ENCODE data around the gene NUP93. TPM values are rescaled to one million over a fixed set of nuclear protein-coding genes. Genes with fewer than 3 reads are reported as not detected.
"Not testable (repeated sequence)": the region's sequence is repeated elsewhere in the genome, so short reads cannot be mapped to it uniquely, and the experiment has no call there.

The NUP93 gene
- polyA plus RNA-seq, 6 donors from 2014 or later: 54.7 to 72.7 (median 66.8) TPM

DNA sequence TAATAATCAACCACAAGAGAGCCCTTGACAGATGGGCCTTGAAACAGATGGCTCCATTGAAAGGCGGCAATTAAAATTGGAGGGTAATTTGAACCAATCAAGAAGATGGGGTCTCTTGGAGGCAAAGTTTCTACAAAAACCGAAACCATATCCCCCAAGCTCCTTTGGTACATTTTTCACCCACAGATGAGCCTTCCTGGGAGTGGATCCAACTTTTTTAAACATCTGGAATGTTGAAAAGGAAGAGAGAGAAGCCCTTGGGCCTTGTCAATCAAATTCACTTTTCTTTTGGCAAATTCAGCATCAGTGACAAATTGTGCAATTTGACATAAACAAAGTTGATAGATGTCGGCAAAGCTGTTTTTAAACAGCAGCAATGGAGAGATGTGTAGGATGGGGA is 13.2 kb upstream of the NUP93 start:
- ATAC-seq (ENCODE audit: low read depth in 2 of 2) (no peak), DNase-seq (no peak)
- no peaks in the 10 kb centered on the region for H3K36me3 Mint-ChIP-seq
- peaks cover 9 to 13% (median 11%) of the 10 kb centered on the region in 3 donors for H3K27me3 Mint-ChIP-seq
- H3K9me3 Mint-ChIP-seq: no peaks in the 10 kb centered on the region
- H3K4me3 Mint-ChIP-seq: no peak overlapping the region
- no peak overlapping the region for H3K27ac Mint-ChIP-seq
- no peaks in the 10 kb centered on the region for H3K4me1 Mint-ChIP-seq

DNA sequence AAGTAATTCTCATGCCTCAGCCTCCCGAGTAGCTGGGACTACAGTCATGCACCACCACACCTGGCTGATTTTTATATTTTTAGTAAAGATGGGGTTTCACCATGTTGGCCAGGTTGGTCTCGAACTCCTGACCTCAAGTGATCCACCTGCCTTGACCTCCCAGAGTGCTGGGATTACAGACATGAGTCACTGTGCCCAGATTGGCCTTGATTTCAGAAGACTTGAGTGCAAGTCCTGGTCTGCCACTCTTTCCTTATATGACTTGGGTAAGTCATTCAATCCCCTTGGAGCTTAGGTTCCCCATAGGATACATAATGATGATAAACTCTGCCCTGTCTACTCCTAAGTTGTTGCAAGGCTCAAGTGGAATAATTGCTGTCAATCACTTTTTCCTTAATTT is 12.4 kb upstream of the NUP93 start:
- not testable (repeated sequence) for H3K4me3 Mint-ChIP-seq, H3K9me3 Mint-ChIP-seq, H3K27ac Mint-ChIP-seq

GRCh38 chr16:56722200-56722842 is 7.6 kb upstream of the NUP93 start:
- Mint-ChIP-seq H3K27me3 (peaks cover 9 to 31% (median 23%) of the 10 kb centered on the region in 3 donors), H3K4me3 (no peak overlapping the region), H3K9me3 (no peaks in the 10 kb centered on the region), H3K36me3 (no peaks in the 10 kb centered on the region), H3K4me1 (no peaks in the 10 kb centered on the region), H3K27ac (no peak overlapping the region)
- no peak for DNase-seq
- ATAC-seq (ENCODE audit: low read depth in 2 of 2): no peak

More for the DNA sequence above, 12.4 kb upstream of the NUP93 start:
- peaks cover 9 to 20% (median 19%) of the 10 kb centered on the region in 3 donors for H3K27me3 Mint-ChIP-seq
- not testable (repeated sequence) for DNase-seq; H3K36me3 Mint-ChIP-seq; H3K4me1 Mint-ChIP-seq; ATAC-seq (ENCODE audit: low read depth in 2 of 2)

DNA sequence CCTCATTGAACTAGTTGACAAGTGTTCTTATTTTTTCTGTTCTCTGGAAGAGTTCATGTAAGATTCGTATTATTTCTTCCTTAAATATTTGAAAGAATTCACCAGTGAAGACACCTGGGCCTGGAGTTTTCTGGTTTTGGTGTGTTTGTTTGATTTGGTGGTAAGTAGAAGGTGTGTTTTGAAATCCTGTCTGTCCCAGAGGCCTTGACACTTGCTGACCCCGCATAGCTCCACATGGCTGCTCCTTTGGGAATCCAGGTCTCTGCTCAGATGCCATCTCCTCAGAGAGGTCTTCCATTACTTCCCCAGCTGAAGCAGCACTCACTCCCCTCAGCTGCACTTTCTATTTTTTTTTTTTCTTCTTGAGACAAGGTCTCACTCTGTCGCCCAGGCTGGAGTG is 5.7 kb upstream of the NUP93 start:
- Mint-ChIP-seq H3K9me3 (no peaks in the 10 kb centered on the region), H3K27ac (no peak overlapping the region), H3K27me3 (peaks cover 9 to 27% (median 23%) of the 10 kb centered on the region in 3 donors), H3K36me3 (no peaks in the 10 kb centered on the region), H3K4me3 (no peak overlapping the region), H3K4me1 (peaks cover 5 to 11% (median 6%) of the 10 kb centered on the region in 3 donors)
- DNase-seq: no peak
- no peak for ATAC-seq (ENCODE audit: low read depth in 2 of 2)

DNA sequence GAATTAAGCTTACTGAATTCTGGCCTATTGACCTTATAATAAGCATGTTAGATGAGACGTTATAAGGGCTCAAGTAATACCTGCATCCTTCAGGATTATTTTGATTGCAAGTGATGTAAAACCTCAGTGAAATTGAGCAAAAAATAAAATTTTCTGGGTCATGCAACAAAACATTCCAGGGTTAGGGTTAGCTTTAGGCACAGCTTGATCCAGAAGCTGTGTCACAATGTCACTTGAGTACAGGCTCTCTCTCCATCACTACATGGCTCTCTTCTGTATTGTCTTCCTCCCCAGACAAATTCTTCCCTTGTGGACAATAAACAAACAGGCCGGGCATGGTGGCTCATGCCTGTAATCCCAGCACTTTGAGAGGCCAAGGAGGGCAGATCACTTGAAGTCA is 3.6 kb upstream of the NUP93 start:
- H3K27me3 Mint-ChIP-seq: peaks cover 0 to 25% (median 22%) of the 10 kb centered on the region in 3 donors
- ATAC-seq (ENCODE audit: low read depth in 2 of 2) (no peak), DNase-seq (no peak)
- no peaks in the 10 kb centered on the region for H3K9me3 Mint-ChIP-seq
- H3K27ac Mint-ChIP-seq: no peak overlapping the region
- H3K36me3 Mint-ChIP-seq: no peaks in the 10 kb centered on the region
- no peak overlapping the region for H3K4me3 Mint-ChIP-seq
- peaks cover 12 to 28% (median 15%) of the 10 kb centered on the region in 3 donors for H3K4me1 Mint-ChIP-seq

DNA sequence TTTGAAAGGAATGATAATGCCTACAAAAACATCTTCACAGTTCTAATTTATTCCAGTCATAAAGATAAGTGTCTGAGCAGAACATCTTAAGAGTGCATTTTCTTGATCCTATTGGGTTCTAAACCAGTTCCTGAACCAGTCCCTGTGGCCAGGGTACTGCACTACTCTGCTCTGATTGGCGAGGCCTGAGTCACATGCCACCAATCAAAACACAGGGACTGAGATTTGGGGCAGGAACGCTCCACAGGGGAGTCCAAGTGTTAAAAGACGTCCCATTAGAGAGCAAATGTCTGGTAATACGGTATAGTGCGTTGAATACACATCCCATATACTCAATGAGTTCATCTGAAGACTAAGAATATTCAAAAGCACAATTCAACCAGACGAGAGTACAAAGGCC is 3.0 kb upstream of the NUP93 start:
- Mint-ChIP-seq H3K27ac (no peak overlapping the region), H3K36me3 (no peaks in the 10 kb centered on the region), H3K4me1 (peaks cover 12 to 30% (median 16%) of the 10 kb centered on the region in 3 donors), H3K27me3 (peaks cover 0 to 19% (median 16%) of the 10 kb centered on the region in 3 donors), H3K9me3 (no peaks in the 10 kb centered on the region), H3K4me3 (peak overlapping the region in 1 of 8 donors; percentile 69)
- DNase-seq: no peak
- no peak for ATAC-seq (ENCODE audit: low read depth in 2 of 2)

- H3K4me3 Mint-ChIP-seq: peak overlapping the region in 1 of 8 donors; percentile 69
- H3K27ac Mint-ChIP-seq: no peak overlapping the region
- DNase-seq (no peak), ATAC-seq (ENCODE audit: low read depth in 2 of 2) (no peak)
- peaks cover 12 to 30% (median 16%) of the 10 kb centered on the region in 3 donors for H3K4me1 Mint-ChIP-seq
- H3K36me3 Mint-ChIP-seq: no peaks in the 10 kb centered on the region
- peaks cover 0 to 12% (median 8%) of the 10 kb centered on the region in 3 donors for H3K27me3 Mint-ChIP-seq
- no peaks in the 10 kb centered on the region for H3K9me3 Mint-ChIP-seq
Observed at GRCh38 chr16:56728027-56728426, 1.9 kb upstream of the NUP93 start.

- peaks cover 12 to 30% (median 16%) of the 10 kb centered on the region in 3 donors for H3K4me1 Mint-ChIP-seq
- ATAC-seq (ENCODE audit: low read depth in 2 of 2) (no peak), DNase-seq (no peak)
- no peaks in the 10 kb centered on the region for H3K9me3 Mint-ChIP-seq
- peak overlapping the region in 5 of 6 donors; percentile 87 to 94 (median 91) for H3K27ac Mint-ChIP-seq
- no peaks in the 10 kb centered on the region for H3K36me3 Mint-ChIP-seq
- peaks cover 0 to 9% (median 8%) of the 10 kb centered on the region in 3 donors for H3K27me3 Mint-ChIP-seq
- H3K4me3 Mint-ChIP-seq: peak overlapping the region in 2 of 8 donors; percentile 90 to 91
Observed at GRCh38 chr16:56728980-56729734, 772 bp upstream of the NUP93 start.

- Mint-ChIP-seq H3K4me1 (peaks cover 15 to 30% (median 22%) of the 10 kb centered on the region in 3 donors), H3K27ac (no peak overlapping the region), H3K9me3 (no peaks in the 10 kb centered on the region), H3K36me3 (no peaks in the 10 kb centered on the region), H3K4me3 (no peak overlapping the region), H3K27me3 (no peaks in the 10 kb centered on the region)
- ATAC-seq (ENCODE audit: low read depth in 2 of 2): no peak
- no peak for DNase-seq
Observed at GRCh38 chr16:56732366-56732765, 2.4 kb downstream of the NUP93 start.

GRCh38 chr16:56732832-56733231 is 2.9 kb downstream of the NUP93 start:
- Mint-ChIP-seq H3K27ac (no peak overlapping the region), H3K27me3 (no peaks in the 10 kb centered on the region), H3K4me3 (no peak overlapping the region), H3K9me3 (no peaks in the 10 kb centered on the region), H3K4me1 (peaks cover 20 to 27% (median 22%) of the 10 kb centered on the region in 3 donors), H3K36me3 (no peaks in the 10 kb centered on the region)
- ATAC-seq (ENCODE audit: low read depth in 2 of 2): peak; percentile 18 to 25
- no peak for DNase-seq

DNA sequence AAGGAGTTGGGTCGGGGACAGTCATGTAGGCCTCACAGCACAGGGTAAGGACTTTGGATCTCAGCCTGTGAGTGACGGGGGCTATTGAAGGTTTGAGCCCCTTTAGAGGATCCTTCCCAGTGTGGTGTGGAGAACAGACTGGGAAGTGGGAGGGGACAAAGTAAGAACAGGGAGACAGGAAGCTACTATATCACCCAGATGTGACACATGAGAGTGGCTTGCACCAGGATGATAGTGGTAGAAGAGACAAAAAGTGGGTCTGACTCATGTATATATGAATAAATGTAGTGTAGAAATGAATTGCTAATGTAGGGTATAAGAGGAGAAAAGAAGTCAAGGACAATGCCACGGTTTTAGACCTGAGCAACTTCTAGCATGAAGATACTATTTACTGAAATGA is 4.5 kb downstream of the NUP93 start:
- Mint-ChIP-seq H3K4me1 (peaks cover 14 to 18% (median 14%) of the 10 kb centered on the region in 3 donors), H3K36me3 (no peaks in the 10 kb centered on the region), H3K9me3 (no peaks in the 10 kb centered on the region), H3K4me3 (no peak overlapping the region), H3K27ac (no peak overlapping the region), H3K27me3 (no peaks in the 10 kb centered on the region)
- ATAC-seq (ENCODE audit: low read depth in 2 of 2) (no peak), DNase-seq (no peak)

- ATAC-seq (ENCODE audit: low read depth in 2 of 2) (no peak), DNase-seq (no peak)
- peaks cover 2 to 9% (median 7%) of the 10 kb centered on the region in 3 donors for H3K4me1 Mint-ChIP-seq
- no peaks in the 10 kb centered on the region for H3K9me3 Mint-ChIP-seq
- H3K36me3 Mint-ChIP-seq: no peaks in the 10 kb centered on the region
- no peaks in the 10 kb centered on the region for H3K27me3 Mint-ChIP-seq
- peak overlapping the region in 1 of 6 donors; percentile 59 for H3K27ac Mint-ChIP-seq
- H3K4me3 Mint-ChIP-seq: peak overlapping the region in 1 of 8 donors; percentile 8
Observed at GRCh38 chr16:56736476-56736875, 6.5 kb downstream of the NUP93 start.

GRCh38 chr16:56737539-56737938 is 7.6 kb downstream of the NUP93 start:
- no peak for ATAC-seq (ENCODE audit: low read depth in 2 of 2)
- Mint-ChIP-seq H3K27ac (no peak overlapping the region), H3K4me3 (no peak overlapping the region)

DNA sequence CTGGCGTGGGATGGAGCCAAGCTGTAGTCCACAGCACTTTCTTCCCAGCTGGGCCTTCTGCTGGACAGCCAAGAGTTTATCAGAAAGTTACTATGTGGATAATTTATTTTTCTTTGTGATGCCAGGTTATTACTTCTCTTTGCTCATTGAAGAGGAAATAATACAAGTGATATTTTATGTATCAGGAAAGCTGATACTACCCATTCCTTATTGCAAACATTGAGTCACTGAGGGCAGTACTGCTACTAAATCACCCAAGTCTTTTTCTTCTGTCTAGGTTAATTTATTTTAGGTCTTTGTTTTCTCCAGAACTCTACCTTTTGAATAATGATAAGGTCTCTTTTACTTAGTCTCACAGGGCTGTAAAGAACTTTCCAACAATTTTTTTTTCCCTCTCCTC is 8.3 kb downstream of the NUP93 start:
- ATAC-seq (ENCODE audit: low read depth in 2 of 2): no peak
- Mint-ChIP-seq H3K4me1 (peaks cover 2 to 10% (median 9%) of the 10 kb centered on the region in 3 donors), H3K27me3 (no peaks in the 10 kb centered on the region), H3K36me3 (no peaks in the 10 kb centered on the region), H3K4me3 (no peak overlapping the region), H3K9me3 (no peaks in the 10 kb centered on the region), H3K27ac (no peak overlapping the region)
- no peak for DNase-seq

More at GRCh38 chr16:56737539-56737938, 7.6 kb downstream of the NUP93 start:
- H3K9me3 Mint-ChIP-seq: no peaks in the 10 kb centered on the region
- no peaks in the 10 kb centered on the region for H3K36me3 Mint-ChIP-seq
- peaks cover 2 to 10% (median 9%) of the 10 kb centered on the region in 3 donors for H3K4me1 Mint-ChIP-seq
- no peak for DNase-seq
- H3K27me3 Mint-ChIP-seq: no peaks in the 10 kb centered on the region

Data from naive B cell (primary cell).